ENCODE results near the gene THAP3.

GRCh38 chr1:6603915-6604558 lies 20.6 kb upstream of the THAP3 start:
- TF ChIP-seq CTCF (IDR thresholded peaks at IDR 0.05 in 4 of 5, conservative IDR thresholded peaks at IDR 0.05 in 1 of 5) = peak in 3 of 5 experiments; percentile 27 to 48 (median 29)
- TF ChIP-seq POLR2A (IDR thresholded peaks at IDR 0.05) = no peak

All from gastrocnemius medialis (tissue), 4 donors.